Measurements from ENCODE around the gene NALCN.

NALCN gene

DNA sequence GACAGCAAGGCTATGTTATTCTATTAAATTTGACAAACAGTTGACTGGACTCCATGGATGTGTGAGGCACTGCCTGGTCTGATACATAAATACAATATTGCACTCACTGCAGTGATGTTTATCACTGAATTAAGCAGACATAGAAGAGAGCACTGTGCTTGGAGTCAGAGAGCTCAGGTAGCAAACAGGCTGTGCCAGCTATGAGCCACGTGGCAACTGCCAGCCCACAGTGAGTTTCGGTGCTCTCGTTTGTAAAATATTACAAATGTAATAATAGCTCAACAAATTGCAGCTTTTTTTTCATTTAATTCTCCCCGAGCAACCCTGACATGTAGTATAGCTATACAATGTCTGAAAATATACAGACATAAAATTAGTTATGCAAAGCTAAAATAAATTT lies 237.3 kb downstream of the NALCN start:
- Mint-ChIP-seq H3K4me1 (no peaks in the 10 kb centered on the region), H3K36me3 (no peaks in the 10 kb centered on the region), H3K27me3 (peaks cover 5% of the 10 kb centered on the region), H3K27ac (no peak overlapping the region), H3K9me3 (no peaks in the 10 kb centered on the region), H3K4me3 (no peak overlapping the region)

DNA sequence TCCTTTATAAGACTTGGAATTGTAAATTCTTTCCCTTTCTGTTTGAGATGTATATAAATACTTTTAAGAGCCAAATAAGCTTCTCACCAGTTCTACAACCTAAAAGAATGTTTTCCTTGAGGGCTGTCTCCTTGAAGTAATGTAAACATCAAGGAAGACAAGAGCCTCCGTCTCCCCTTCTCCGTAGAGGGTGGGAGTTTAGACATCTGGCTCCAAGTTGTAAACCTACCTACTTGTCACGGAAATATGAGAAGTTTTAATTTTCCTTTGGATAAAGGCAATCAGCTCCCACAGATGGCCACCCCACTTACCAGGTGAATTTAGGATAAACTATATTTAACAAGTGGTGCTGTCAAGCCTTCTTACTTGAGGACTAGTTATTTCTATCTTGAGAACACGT lies 237.9 kb downstream of the NALCN start:
- Mint-ChIP-seq H3K27ac (no peak overlapping the region), H3K36me3 (no peaks in the 10 kb centered on the region), H3K4me3 (no peak overlapping the region), H3K4me1 (no peaks in the 10 kb centered on the region), H3K9me3 (no peaks in the 10 kb centered on the region), H3K27me3 (peaks cover 5% of the 10 kb centered on the region)

DNA sequence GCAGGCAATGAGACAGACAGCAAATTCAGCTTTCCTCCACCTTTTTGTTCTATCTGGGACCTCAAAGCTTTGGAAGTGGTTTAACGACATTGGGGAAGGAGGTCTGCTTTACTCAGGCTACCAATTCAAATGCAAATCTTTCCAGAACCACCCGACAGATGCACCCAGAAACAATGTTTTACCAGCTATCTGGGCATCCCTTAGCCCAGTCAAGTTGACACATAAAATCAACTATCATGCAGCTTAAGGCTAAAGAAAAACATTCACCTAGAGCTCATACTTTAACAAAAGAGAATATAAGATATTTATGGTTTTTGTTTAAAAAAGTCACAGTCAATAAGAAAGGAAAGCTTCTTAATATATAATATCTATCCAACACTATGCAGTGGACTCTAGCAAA lies 246.0 kb downstream of the NALCN start:
- no peaks in the 10 kb centered on the region for H3K9me3 Mint-ChIP-seq
- H3K27me3 Mint-ChIP-seq: peaks cover 4% of the 10 kb centered on the region
- no peaks in the 10 kb centered on the region for H3K4me1 Mint-ChIP-seq
- no peak overlapping the region for H3K4me3 Mint-ChIP-seq
- H3K36me3 Mint-ChIP-seq: no peaks in the 10 kb centered on the region
- no peak overlapping the region for H3K27ac Mint-ChIP-seq

DNA sequence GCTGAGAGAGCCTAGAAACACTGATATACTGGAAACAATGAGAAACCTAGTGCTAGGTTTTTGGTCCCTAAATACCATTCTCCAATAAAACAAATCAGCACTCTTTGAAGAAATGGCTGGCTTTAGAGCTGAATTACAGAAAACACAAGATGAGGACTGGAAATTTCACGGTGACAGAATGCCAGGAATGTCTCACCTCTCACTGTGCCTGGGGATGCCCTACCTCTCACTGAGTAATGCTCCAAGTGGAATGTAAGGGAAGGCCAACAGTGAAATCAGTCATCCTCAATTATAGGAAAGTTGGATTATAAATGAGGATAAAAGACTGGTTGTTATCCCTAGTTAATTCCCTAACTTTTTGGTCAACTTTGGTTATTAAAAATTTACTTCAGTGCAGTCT lies 259.0 kb downstream of the NALCN start:
- Mint-ChIP-seq H3K36me3 (no peaks in the 10 kb centered on the region), H3K9me3 (no peaks in the 10 kb centered on the region), H3K4me1 (no peaks in the 10 kb centered on the region), H3K4me3 (no peak overlapping the region), H3K27ac (no peak overlapping the region), H3K27me3 (peaks cover 27% of the 10 kb centered on the region)

DNA sequence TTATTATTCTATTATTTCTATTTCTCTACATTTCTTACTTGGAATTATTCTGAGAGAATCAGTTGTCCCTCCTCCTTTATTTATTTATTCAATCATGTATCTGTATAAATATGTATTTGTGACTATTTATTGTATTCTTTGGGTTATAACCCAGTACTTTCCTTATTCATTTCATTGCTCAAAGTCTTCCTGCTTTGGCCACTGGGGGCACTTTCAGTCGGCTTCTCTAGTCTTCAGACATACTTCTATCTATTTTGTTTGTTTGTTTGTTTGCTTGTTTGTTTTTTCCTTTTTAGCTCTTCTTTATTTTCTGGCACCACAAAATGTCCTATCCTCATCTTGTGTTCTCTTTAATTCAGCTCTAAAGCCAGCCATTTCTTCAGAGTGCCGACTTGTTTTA lies 260.4 kb downstream of the NALCN start:
- no peaks in the 10 kb centered on the region for H3K9me3 Mint-ChIP-seq
- no peak overlapping the region for H3K4me3 Mint-ChIP-seq
- H3K36me3 Mint-ChIP-seq: no peaks in the 10 kb centered on the region
- H3K27ac Mint-ChIP-seq: no peak overlapping the region
- peaks cover 24% of the 10 kb centered on the region for H3K27me3 Mint-ChIP-seq
- H3K4me1 Mint-ChIP-seq: no peaks in the 10 kb centered on the region

DNA sequence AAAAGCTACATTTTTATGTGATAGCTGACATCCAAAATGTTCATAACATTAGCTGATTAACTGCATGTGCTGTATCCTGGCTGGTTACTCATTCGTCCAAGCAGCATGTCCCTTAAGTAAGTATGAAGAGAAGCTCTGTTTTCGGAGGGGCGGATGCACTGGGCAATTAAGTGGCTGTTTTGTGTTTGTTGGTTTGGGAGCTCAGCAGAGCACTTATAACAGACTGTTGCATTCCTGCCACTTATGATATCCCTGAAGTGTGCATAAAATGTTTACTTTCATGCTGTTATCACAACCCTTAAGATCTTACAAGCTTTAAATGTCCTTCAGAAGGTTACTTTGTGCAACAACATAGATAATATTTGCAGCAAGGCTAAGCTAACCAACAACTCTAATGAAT lies 264.1 kb downstream of the NALCN start:
- no peaks in the 10 kb centered on the region for H3K9me3 Mint-ChIP-seq
- H3K36me3 Mint-ChIP-seq: no peaks in the 10 kb centered on the region
- H3K4me1 Mint-ChIP-seq: no peaks in the 10 kb centered on the region
- H3K27me3 Mint-ChIP-seq: peaks cover 25% of the 10 kb centered on the region
- no peak overlapping the region for H3K4me3 Mint-ChIP-seq
- no peak overlapping the region for H3K27ac Mint-ChIP-seq

DNA sequence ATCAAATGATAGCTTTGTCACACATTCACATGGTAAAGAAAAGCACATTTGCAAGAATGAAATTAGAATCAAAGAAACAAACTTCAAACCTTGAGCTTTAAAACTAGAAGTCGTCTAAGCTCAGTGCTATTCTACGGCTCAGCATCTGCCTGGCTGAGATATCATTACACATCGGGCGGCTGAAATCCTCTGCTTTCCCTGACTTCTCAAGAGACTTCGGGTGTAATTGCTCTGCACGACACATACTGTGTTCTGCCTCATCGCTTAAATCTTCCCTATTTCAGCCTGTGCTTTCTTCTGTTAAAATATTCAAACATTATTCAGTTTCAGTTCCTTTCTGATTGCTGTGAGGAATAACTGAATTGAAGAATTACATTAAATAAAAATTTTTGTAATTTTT lies 265.3 kb downstream of the NALCN start:
- no peak overlapping the region for H3K4me3 Mint-ChIP-seq
- H3K4me1 Mint-ChIP-seq: no peaks in the 10 kb centered on the region
- no peak overlapping the region for H3K27ac Mint-ChIP-seq
- H3K36me3 Mint-ChIP-seq: no peaks in the 10 kb centered on the region
- peaks cover 23% of the 10 kb centered on the region for H3K27me3 Mint-ChIP-seq
- no peaks in the 10 kb centered on the region for H3K9me3 Mint-ChIP-seq

DNA sequence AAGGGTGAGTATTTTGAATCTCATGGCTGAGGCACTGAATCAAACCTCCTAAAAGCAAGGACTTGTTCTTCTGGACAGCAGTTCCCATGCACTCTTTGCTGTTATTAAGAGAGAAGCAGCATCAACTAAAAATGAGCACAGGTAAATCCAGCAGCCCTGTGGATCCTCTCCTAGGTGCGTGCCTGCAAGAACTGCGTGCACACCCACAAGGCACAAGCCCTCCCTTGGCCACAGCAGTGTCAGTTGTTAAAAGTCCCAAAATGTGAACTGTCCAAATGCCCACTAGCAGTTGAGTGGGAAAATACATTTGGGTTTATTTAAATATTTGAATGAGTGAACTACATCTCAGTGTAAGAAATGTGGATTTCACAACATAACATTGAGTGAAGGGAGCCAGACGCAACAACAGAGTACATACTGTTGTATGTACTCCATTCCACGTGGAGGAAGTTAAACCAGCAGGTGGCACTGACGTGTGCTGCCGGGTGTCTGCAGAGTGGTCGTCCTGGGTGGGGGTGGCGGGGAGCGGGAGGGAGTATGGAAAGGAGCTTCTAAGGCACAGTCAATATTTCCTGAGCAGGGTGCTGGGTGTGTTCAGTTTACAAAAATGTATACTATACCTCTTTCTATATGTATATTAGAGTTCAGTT lies 266.4 kb downstream of the NALCN start:
- Mint-ChIP-seq H3K4me1 (no peaks in the 10 kb centered on the region), H3K27me3 (peaks cover 22% of the 10 kb centered on the region), H3K9me3 (no peaks in the 10 kb centered on the region), H3K36me3 (no peaks in the 10 kb centered on the region), H3K27ac (no peak overlapping the region), H3K4me3 (no peak overlapping the region)

DNA sequence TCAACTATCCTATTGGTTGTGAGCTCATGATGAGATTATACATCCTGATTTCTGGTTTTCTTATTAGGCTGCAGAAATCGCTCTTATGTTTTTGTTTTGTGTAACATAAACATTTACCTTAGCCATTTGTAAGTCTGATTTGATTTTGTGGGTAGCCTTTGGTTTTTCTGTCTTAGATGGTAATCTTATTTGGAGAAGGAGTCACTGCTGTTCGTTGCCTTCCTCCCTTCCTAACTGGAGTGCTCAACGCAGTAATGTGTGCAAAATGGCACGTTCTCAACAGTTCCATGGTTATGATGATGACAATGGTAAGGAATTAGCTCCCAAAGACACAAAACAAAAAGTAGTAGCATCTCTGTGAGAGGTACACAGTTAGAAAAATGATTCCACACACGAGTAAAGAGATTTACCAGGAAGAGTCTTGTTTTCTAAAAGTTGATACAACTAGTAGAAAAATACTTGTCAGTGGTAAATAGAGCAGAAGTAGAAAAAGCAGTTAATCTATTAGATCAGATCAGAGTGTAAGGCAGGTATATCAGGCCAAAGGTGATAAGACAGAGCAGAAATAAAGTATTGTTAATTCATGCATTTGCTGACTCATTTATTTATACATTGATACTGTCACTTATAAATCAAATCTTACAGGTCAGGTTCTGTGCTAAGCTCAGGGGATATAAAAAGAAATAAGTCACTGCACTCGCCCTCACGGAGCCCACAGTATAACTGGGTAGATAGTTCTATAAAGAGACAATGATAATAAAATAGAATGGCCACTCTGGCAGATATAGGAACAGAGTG lies 270.0 kb downstream of the NALCN start:
- H3K4me3 Mint-ChIP-seq: no peak overlapping the region
- no peak overlapping the region for H3K27ac Mint-ChIP-seq
- H3K9me3 Mint-ChIP-seq: no peaks in the 10 kb centered on the region
- no peaks in the 10 kb centered on the region for H3K36me3 Mint-ChIP-seq
- no peaks in the 10 kb centered on the region for H3K4me1 Mint-ChIP-seq
- peaks cover 21% of the 10 kb centered on the region for H3K27me3 Mint-ChIP-seq

DNA sequence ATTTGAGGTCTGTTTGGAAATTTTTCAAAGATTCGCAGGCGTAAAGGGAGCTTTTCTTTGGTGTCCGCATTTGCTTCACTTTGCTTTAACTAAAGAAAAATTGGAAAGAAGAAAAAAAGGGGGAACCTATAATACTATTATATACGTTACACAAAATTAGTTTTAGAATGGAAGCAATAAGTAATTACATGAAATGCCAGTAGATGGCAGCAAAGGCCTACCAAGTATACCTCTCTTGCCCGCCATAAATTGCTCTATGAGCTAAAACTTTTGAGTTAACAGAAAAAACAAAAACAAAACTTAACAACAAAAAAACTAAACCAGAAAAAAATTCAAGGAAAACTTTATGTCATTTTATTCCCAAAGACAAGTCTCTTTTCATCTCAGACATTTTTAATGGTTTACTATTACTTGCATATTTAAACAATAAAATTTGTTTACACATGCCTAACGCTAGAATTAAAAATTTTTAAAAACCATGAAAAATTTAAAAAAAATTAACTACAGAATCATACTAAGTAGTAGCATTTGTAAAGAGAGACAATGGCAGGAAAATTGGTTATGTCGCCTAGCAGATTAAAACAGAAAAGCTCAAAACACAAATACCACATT lies 271.4 kb downstream of the NALCN start:
- no peaks in the 10 kb centered on the region for H3K36me3 Mint-ChIP-seq
- H3K27ac Mint-ChIP-seq: no peak overlapping the region
- no peaks in the 10 kb centered on the region for H3K4me1 Mint-ChIP-seq
- H3K27me3 Mint-ChIP-seq: peaks cover 19% of the 10 kb centered on the region
- no peaks in the 10 kb centered on the region for H3K9me3 Mint-ChIP-seq
- H3K4me3 Mint-ChIP-seq: no peak overlapping the region

DNA sequence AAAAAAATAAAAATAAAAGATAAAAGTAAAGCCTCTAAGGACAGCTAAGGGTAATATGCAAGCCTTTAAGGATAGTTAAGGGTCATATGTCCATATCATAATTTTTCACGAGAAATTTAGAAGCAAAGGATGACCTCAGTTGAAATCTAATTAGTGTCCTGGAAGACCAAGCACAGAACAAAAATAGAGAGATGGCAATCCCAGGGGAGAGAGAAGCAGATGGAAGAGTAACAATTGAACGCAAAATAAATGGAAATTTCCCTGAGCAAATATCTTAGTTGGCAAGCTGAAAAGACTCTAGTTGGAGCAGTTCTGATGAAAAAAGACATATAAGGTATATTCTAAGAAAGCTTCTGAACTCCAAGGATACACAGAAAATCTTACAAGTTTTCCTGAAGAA lies 275.4 kb downstream of the NALCN start:
- H3K27me3 Mint-ChIP-seq: peaks cover 30% of the 10 kb centered on the region
- H3K27ac Mint-ChIP-seq: no peak overlapping the region
- no peaks in the 10 kb centered on the region for H3K36me3 Mint-ChIP-seq
- H3K4me3 Mint-ChIP-seq: no peak overlapping the region
- H3K9me3 Mint-ChIP-seq: no peaks in the 10 kb centered on the region
- H3K4me1 Mint-ChIP-seq: no peaks in the 10 kb centered on the region

DNA sequence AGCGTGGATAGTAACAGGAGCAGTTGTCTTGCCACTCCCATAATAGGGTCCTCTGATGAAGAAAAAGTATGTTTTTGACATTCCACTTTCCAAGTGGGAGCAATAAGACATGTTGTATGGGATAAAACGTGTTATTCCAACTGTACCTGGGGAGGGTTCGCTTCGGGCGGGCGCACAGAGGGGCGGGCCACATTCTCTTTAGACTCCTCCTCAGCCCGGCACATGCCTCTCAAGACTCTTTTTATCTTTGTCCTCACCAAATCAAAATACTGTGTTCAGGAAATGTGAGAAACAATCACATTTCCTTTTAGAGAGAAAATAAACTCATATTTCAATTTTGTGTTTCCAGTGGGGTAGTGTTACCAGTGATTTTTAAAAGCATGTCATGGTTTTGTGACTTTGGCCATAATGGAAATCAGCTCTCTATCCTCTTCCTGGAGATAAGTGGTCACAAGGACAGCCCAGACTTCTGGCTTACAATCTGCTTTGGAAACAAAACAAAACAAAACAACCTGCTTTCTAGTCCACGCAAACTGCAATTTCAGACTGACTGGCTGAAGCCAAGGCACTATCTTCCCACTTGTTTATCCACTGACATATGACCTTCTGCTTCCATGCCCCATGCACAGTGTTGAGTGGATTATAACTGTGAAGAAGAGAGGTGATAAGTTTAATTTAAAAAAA lies 276.1 kb downstream of the NALCN start:
- H3K9me3 Mint-ChIP-seq: no peaks in the 10 kb centered on the region
- peaks cover 30% of the 10 kb centered on the region for H3K27me3 Mint-ChIP-seq
- H3K4me1 Mint-ChIP-seq: no peaks in the 10 kb centered on the region
- H3K4me3 Mint-ChIP-seq: no peak overlapping the region
- H3K27ac Mint-ChIP-seq: no peak overlapping the region
- no peaks in the 10 kb centered on the region for H3K36me3 Mint-ChIP-seq

DNA sequence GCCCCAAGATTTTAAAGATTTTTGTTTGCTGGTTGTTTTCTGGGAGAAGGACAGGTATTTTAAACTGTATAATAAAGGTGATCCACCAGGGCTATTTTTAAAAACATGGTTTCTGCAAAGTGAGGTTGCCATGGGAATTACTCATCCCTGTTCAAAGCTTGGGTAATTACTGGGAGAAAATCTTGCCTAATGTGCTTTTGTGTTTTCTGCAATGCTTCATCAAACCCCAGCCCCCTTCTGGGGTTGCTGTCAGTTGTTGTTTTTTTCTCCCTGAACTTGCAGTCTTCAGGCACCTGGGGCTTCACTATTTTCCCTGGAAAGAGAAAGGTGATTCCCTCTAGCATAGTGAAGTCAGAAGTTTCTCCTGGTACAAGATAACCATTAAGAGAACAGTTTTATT lies 277.2 kb downstream of the NALCN start:
- Mint-ChIP-seq H3K4me3 (no peak overlapping the region), H3K27me3 (peaks cover 30% of the 10 kb centered on the region)

DNA sequence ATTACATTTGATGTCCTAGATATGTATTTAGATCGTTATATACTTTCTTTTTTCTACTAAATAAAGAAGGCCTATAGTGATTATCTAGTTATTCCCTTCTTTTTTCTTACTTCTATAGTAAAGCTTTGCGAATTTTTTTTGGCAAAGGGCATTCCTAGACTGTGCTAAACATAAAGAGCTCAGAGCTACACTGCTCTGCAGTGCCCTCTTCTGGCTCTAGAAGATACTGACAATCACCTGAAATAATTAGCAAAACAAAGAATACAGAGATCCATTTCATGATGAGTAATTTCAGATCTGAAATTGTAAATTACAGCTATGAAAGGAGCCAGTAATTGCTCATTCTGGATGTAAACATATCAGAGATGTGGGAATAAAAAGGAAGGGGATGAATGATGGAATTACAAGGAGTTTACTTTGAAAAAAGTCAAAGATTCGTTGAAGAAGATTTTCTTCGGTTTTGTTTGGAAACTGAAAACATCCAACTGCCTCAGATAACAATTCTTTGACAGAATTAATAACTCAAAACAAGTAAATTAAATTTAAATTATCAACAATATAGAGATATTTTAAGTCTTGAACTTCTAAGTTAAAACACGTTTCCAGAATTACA lies 288.5 kb downstream of the NALCN start:
- H3K36me3 Mint-ChIP-seq: no peaks in the 10 kb centered on the region
- no peaks in the 10 kb centered on the region for H3K9me3 Mint-ChIP-seq
- no peaks in the 10 kb centered on the region for H3K4me1 Mint-ChIP-seq
- peaks cover 4% of the 10 kb centered on the region for H3K27me3 Mint-ChIP-seq
- H3K4me3 Mint-ChIP-seq: no peak overlapping the region
- H3K27ac Mint-ChIP-seq: no peak overlapping the region

More for the DNA sequence above, 277.2 kb downstream of the NALCN start:
- Mint-ChIP-seq H3K27ac (no peak overlapping the region), H3K36me3 (no peaks in the 10 kb centered on the region), H3K9me3 (no peaks in the 10 kb centered on the region), H3K4me1 (no peaks in the 10 kb centered on the region)

DNA sequence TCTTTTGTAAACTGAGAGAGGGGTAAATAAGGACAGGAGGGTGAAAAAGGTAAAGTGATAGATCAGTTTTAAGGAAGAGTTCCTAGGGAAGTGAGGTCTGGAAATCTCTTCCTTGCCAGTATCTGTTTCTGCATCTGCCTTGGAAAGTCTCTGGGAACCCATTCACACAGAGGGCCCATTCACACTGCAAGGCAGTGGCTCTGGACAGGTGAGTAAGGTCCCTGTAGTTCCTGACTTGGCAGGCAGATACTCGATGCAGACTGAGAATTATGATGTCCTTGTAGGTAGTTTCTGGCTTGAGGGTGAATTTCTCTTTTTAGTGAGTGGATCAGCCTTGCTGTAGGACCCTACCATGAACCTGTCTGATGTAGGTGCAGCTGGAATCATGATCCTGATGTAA lies 293.3 kb downstream of the NALCN start:
- Mint-ChIP-seq H3K9me3 (no peaks in the 10 kb centered on the region), H3K27me3 (no peaks in the 10 kb centered on the region), H3K4me1 (no peaks in the 10 kb centered on the region), H3K36me3 (no peaks in the 10 kb centered on the region), H3K27ac (no peak overlapping the region), H3K4me3 (no peak overlapping the region)
